Colon (tissue), 2 donors: ENCODE results near the gene APH1A.
A peak's percentile ranks its signal among the peaks of the same experiment; 100 is the strongest.
"Not testable (repeated sequence)": the region's sequence is repeated elsewhere in the genome, so short reads cannot be mapped to it uniquely, and the experiment has no call there.

Experiments
- FAIRE-seq: peaks from 2 replicates; lab custom pipeline; 2012; peaks lifted over from hg19 to GRCh38; lab: Jason Lieb, UNC
- donor health status: control.
- donor health status: control.

Gene APH1A

DNA sequence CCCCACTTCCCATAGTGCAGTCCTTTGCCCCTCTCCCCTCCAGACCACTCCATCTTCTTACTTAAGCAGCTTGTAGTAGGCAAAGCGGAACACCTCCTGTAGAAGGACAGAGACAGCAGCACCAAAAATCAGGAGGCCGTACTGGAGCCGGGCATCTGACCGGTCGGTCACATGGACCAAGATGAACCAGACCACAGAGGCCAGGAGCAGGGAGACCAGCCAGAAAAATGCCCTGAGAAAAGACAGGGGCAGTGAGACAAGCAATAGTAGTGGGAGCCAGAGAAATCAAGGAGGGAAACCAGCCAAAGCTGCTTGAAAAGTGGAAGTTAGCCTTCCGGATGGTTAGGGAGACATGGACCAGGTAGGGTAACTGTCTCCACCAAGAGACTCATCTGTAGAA is 920 bp downstream of the APH1A start:
- FAIRE-seq, result no peak

- FAIRE-seq, result no peak
Observed at GRCh38 chr1:150263549-150263948, 5.3 kb downstream of the APH1A start.

- no peak for FAIRE-seq
Observed at GRCh38 chr1:150262388-150263320, 6.2 kb downstream of the APH1A start.

DNA sequence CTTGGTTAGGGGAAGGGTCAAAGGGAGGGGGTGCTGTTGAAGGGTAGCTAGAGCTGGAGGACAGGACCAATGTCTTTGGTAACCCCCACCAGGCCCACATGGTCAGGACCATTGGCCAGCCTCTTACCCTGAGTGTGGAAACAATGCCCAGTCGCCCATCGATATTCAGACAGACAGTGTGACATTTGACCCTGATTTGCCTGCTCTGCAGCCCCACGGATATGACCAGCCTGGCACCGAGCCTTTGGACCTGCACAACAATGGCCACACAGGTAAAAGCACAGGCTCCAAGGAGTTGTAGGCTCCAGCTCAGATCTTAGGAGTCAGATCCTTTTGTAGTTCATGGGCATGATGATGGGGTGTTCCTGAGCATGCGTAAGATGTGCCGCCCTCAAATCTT is 7.4 kb downstream of the APH1A start:
- no peak for FAIRE-seq

- no peak for FAIRE-seq
Observed at GRCh38 chr1:150259758-150260669, 8.8 kb downstream of the APH1A start.

- no peak for FAIRE-seq
Observed at GRCh38 chr1:150259217-150259616, 9.6 kb downstream of the APH1A start.

DNA sequence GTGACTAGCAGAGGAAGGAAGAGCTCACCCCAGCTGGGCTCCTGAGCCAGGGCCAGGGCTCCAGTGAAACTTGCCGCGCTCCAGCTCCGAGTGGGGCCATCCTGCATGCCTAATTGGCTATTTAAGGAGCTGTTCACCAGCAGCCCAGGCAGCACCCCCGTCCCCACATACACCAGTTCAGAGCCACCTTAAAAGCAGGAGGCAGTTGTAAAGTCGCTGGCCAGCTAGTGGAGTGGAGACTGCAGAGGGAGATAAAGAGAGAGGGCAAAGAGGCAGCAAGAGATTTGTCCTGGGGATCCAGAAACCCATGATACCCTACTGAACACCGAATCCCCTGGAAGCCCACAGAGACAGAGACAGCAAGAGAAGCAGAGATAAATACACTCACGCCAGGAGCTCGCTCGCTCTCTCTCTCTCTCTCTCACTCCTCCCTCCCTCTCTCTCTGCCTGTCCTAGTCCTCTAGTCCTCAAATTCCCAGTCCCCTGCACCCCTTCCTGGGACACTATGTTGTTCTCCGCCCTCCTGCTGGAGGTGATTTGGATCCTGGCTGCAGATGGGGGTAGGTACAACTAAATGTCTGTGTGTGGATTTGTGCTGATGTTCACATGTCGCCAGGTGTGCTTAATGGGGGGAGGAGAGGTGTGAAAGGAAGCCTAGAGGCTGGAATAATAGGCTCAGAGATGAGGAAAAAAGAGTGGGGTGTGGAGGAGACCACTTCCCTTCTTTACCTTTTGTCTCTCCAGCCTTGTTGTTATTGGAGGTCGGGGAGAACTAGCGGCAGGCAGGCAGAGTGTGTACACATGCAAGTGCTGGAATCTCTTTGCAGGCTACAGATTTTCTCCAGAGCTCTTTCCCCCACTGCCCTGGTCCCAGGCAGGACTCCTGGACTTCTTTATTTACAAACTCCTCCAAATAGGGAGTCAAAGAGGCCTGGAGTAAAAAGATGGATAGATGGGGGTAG is 10.9 kb downstream of the APH1A start, which contains the start of gene CA14:
CA14 (plus strand) TSS at position 151 of the 962 bp plus-strand sequence; CDS start at position 506, 355 bp downstream.
- no peak for FAIRE-seq

GRCh38 chr1:150256554-150257341 is 12.1 kb downstream of the APH1A start:
- no peak for FAIRE-seq

DNA sequence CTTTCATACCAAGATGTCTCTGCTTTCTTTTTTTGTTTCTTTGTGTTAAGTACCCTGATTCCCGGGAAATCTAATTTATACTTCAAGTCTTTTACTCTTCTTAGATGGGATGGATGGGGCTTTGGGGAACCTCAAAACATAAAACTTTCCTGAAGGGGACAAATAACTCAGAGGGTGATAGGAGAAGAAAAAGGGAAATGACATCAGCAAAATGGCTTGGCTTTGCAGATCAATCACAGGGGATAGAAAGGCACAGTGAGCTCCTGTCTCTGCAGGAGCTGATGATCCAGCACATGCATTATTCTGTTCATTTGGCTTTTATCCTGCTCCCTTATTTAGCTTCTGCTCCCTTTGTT is 12.6 kb downstream of the APH1A start:
- FAIRE-seq, result no peak

- FAIRE-seq, result no peak
Observed at GRCh38 chr1:150249936-150250335, 18.9 kb downstream of the APH1A start.

DNA sequence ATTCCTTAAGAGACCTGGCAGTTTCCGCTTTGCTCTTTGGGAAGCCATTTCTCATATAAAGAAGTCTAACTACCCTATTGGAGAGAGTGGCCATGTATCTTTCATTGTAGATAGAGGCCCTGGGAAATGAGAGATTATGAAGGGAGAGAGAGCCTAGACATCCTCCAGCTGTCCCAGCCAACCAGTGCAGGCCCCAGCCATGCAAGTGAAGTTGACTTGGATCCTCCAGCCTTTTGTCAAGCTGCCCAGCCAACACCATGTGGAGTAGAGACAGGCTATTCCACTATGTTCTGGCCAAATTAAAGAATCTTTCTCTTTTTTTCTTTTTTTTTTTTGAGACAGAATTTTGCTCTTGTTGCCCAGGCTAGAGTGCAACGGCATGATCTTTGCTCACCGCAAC is 25.8 kb downstream of the APH1A start:
- FAIRE-seq, result no peak

GRCh38 chr1:150237746-150238145 is 31.1 kb downstream of the APH1A start:
- no peak for FAIRE-seq

DNA sequence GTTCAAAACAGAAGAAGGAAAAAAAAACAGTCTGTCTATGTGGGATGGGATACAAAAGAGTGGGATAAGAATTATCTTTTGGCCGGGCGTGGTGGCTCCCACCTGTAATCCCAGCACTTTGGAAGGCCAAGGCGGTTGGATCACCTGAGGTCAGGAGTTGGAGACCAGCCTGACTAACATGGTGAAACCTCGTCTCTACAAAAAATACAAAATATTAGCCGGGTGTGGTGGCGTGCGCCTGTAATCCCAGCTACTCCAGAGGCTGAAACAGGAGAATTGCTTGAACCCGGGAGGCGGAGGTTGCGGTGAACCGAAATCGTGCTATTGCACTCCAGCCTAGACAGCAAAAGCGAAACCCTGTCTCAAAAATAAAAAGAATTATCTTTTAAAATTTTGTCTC is 31.6 kb downstream of the APH1A start:
- FAIRE-seq, result not testable (repeated sequence)

- FAIRE-seq, result no peak
Observed at GRCh38 chr1:150236614-150237100, 32.2 kb downstream of the APH1A start.

DNA sequence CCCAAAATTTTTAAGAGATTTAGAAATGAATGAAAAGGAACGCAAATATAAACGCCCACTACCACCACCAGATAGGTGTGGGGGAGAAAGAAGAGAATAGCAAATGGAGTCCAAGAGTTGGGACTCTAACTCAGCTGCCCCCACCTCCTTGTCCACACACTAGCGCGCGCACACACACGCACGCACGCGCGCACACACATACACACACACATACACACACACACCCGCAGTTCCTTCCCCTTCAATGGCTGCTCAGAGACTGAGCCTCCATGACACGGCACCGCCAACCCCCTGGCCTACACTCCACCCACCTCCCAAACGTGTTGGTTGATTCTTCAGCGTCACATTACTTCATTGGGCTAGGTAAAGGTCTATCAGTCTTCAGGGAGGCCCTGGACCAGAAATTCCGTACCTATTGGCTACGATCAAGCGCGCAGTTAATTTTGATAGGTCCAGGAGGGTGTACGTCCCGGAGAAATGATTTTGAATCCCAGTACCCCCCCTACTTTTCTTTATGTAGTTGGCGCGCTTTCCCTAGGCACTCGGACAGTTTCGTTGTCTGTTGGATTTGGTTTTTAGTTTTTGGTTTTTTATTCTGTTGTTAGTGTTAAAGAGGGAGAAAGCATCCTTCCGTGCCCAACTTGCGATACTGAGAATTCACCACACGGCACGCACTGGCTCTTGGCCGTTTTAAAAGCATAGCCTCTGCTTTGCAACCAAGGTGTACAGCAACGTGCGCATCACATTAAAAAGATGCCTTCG is 32.8 kb downstream of the APH1A start, which contains the start of gene ANP32E:
ANP32E (minus strand) TSS at position 261 of the 762 bp plus-strand sequence. CDS start 326 bp downstream, outside the sequence.
- FAIRE-seq, result peak; percentile 47

DNA sequence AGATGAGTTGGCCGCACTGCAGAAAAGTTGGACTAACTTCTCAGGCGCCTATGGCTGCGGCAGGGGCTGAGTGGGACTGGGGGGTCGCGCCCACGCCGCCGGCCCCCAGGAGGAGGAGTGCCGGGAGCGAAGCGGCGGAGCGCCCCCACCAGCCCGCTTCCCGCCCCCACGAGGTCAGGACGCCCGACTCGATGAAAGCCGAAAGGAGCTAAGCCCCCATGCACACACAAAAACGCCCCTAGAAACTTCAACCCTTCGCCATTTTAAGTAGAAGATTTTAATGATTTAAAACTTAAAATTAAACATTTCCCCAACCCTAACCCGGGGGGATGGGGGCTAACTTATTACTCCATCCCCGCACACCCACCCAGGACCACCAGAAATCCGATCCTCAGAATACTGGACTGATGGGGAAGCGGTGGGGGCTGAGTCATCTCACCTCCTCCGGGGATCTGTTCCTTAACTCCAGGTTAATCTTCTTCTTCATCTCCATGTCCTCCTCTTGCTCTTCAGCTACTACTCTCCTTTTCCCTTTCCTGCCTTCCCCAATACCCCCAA is 33.4 kb downstream of the APH1A start:
- no peak for FAIRE-seq

DNA sequence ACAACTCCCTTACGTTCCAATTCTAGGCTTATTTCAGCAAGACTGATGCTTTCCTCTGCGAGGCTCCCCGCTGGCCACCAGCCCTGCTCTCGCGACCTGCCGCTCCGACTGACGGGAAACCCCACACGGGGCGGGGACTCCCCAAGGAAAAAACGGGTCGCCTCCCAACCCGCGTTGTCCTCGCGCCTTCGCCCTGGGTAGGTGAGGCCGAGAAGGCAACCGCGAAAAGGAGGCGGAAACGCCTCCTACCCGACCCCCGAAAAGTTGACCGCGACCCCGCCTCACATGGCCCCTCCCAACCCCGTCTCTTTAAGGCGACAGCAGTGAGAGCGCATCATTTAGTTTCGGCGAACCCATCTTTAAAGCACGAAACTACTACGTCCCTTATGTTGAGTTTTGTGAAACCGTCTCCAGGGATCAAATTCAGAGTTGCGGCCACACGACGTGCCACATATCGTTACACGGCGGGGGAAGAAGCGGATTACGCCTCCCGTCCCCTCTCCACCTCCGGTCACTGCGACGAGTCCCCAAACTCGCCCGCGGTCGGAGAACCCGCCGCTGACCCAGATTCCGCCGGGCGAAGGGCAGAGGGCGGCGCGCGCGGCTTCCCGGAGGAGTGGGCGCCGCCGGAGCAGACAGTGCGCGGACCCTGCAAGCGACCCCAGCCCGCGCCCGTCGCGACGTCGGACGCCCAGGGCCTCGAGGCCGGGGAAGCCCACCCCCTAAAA is 34.1 kb downstream of the APH1A start:
- FAIRE-seq, result no peak

DNA sequence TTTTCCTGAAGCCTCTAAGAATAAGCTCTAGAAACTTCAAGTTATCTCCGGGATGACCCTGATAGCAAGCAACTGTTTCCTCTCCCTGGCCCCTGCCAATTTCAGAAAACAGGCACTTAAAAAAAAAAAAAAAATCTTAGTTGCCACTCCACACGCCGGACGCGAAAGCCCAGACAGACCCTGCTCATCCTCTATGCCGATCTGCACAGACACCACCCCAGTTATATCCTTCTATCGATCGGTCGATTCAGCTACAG is 34.6 kb downstream of the APH1A start:
- FAIRE-seq, result no peak
